WTC11 (cell line): Measurements from ENCODE around the gene VTA1.

Source experiments
- E2F4 ChIP-seq: sonication (generic); formaldehyde crosslinking; IDR thresholded peaks from 2 replicates; pipeline ENCODE4 v1.8.1; 2022; ENCODE audit warnings: low read depth, mild to moderate bottlenecking, moderate library complexity, missing genetic modification reagents, borderline replicate concordance
- ETV6 ChIP-seq: sonication (generic); formaldehyde crosslinking; IDR thresholded peaks from 2 replicates; pipeline ENCODE4 v1.8.1; 2022; ENCODE audit warnings: mild to moderate bottlenecking, missing genetic modification reagents
- KAT7 ChIP-seq: sonication (generic); formaldehyde crosslinking; IDR thresholded peaks from 2 replicates; pipeline ENCODE4 v1.8.1; 2023; ENCODE audit warnings: missing genetic modification reagents, mild to moderate bottlenecking, borderline replicate concordance
- NR3C1 ChIP-seq: sonication (generic); formaldehyde crosslinking; conservative IDR thresholded peaks from 2 replicates; pipeline ENCODE4 v1.8.1; 2023; ENCODE audit warnings: low read depth, mild to moderate bottlenecking, missing genetic modification reagents
- SMAD3 ChIP-seq: sonication (generic); formaldehyde crosslinking; IDR thresholded peaks from 2 replicates; pipeline ENCODE4 v1.8.0; 2022; ENCODE audit warnings: missing genetic modification reagents, mild to moderate bottlenecking, borderline replicate concordance
- ZBTB43 ChIP-seq: sonication (generic); formaldehyde crosslinking; IDR thresholded peaks from 2 replicates; pipeline ENCODE4 v1.8.1; 2023; ENCODE audit warnings: mild to moderate bottlenecking, missing genetic modification reagents
- TF ChIP-seq, protein P1 (sequence below): fragments of 200-600 bp; IDR thresholded peaks from 2 replicates; pipeline ENCODE4 v1.8.0; 2022; ENCODE audit warnings: antibody characterized with exemption

DNA sequence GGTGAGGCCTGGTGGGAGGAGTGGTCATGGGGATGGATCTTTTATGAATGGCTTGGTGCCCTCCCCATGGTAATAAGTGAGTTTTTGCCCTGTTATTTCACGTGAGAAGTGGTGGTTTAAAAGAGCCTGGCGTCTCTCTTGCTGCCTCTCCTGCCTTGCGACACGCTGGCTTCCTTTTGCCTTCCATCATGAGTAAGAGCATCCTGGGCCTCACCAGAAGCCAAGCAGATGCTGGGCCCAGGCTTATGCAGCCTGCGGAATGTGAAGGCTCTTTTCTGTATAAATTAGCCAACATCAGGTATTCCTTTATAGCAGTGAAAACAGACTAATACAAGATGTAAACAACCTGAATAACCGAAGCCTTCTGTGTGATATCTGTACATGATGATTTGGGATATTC, 27.6 kb downstream of the VTA1 start:
- TF ChIP-seq KAT7 (CRISPR knock-in tag) (no peak), ZBTB43 (no peak), ETV6 (CRISPR knock-in tag) (no peak), E2F4 (CRISPR knock-in tag) (no peak), SMAD3 (CRISPR knock-in tag) (no peak), NR3C1 (CRISPR knock-in tag) (no peak)
- TF ChIP-seq, protein P1, sequence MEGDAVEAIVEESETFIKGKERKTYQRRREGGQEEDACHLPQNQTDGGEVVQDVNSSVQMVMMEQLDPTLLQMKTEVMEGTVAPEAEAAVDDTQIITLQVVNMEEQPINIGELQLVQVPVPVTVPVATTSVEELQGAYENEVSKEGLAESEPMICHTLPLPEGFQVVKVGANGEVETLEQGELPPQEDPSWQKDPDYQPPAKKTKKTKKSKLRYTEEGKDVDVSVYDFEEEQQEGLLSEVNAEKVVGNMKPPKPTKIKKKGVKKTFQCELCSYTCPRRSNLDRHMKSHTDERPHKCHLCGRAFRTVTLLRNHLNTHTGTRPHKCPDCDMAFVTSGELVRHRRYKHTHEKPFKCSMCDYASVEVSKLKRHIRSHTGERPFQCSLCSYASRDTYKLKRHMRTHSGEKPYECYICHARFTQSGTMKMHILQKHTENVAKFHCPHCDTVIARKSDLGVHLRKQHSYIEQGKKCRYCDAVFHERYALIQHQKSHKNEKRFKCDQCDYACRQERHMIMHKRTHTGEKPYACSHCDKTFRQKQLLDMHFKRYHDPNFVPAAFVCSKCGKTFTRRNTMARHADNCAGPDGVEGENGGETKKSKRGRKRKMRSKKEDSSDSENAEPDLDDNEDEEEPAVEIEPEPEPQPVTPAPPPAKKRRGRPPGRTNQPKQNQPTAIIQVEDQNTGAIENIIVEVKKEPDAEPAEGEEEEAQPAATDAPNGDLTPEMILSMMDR = no peak
